GM18502 (cell line): ENCODE results near the gene FPGT.
"Not testable (repeated sequence)": the region's sequence is repeated elsewhere in the genome, so short reads cannot be mapped to it uniquely, and the experiment has no call there.

ENCODE experiments used
- ATAC-seq: cut with Tn5 transposase; IDR thresholded peaks from one replicate; pipeline ENCODE4 v1.9.1; 2021; ENCODE audit warnings: mild to moderate bottlenecking; ENCODE audit not compliant: unreplicated experiment, poor library complexity

Gene FPGT

DNA sequence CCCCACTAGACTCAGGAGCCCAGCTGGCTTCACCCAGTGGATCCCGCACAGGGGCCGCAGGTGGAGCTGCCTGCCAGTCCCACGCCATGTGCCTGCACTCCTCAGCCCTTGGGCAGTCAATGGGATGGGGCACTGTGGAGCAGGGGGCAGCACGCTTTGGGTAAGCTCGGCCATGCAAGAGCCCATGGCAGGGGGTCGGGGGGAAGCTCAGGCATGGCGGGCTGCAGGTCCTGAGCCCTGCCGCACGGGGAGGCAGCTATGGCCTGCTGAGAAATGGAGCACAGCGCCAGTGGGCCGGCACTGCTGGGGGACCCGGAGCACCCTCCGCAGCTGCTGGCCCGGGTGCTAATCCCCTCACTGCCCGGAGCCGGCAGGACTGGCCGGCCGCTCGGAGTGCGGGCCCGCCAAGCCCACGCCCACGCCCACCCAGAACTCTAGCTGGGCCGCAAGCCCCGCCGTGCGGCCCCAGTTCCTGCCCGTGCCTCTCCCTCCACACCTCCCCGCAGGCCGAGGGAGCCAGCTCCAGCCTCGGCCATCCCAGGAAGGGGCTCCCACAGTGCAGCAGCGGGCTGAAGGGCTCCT, 55.3 kb downstream of the FPGT start:
- not testable (repeated sequence) for ATAC-seq
